PC-3 (cell line): ENCODE results near the gene NALCN. TPM values are rescaled to one million over a fixed set of nuclear protein-coding genes. Genes with fewer than 3 reads are reported as not detected.

Source experiments
- ATAC-seq: fragments of 200-7000 bp; cut with Tn5 transposase; 2 replicates; pipeline ENCODE4 v1.9.1; 2020; ENCODE audit warnings: mild to moderate bottlenecking, moderate library complexity
- BruUV-seq: library from RNA; stranded (reverse); fragments of 400-500 nt; replicated peaks from 2 replicates; lab custom pipeline; 2021; lab: Mats Ljungman, UMichigan
- CTCF ChIA-PET: fragments of 300-600 bp; sonication (Branson Sonifier 250); formaldehyde crosslinking; loops from one replicate; lab custom pipeline; 2022; ENCODE audit warnings: antibody characterized with exemption; lab: Charles Lee
- POLR2A ChIA-PET: fragments of 300-600 bp; sonication (Branson Sonifier 250); formaldehyde crosslinking; loops from one replicate; lab custom pipeline; 2022; ENCODE audit warnings: antibody characterized with exemption; ENCODE audit not compliant: unreplicated experiment; lab: Charles Lee
- DNase-seq: peaks from one replicate; pipeline ENCODE4 v3.0.0-alpha.2; 2015
- H2AFZ ChIP-seq: fragments of 300-600 bp; sonication (generic); 2 replicates; pipeline ENCODE4 v1.6.0; 2016; ENCODE audit warnings: antibody characterized with exemption, low read length
- H3F3A ChIP-seq: fragments of 300-600 bp; sonication (generic); one replicate; pipeline ENCODE4 v1.6.0; 2017; ENCODE audit warnings: antibody characterized with exemption, low read length, control low read depth, mild to moderate bottlenecking; ENCODE audit not compliant: unreplicated experiment
- H3K27ac ChIP-seq: fragments of 300-600 bp; sonication (generic); 2 replicates; pipeline ENCODE4 v1.5.1; 2016; ENCODE audit warnings: mild to moderate bottlenecking, low read length
- H3K27me3 ChIP-seq: fragments of 300-600 bp; sonication (generic); 2 replicates; pipeline ENCODE4 v1.6.1; 2016; ENCODE audit warnings: low read length, mixed read lengths
- H3K36me3 ChIP-seq: fragments of 300-600 bp; sonication (generic); 2 replicates; pipeline ENCODE4 v1.6.1; 2016; ENCODE audit warnings: low read depth, mixed run types, low read length, mixed read lengths
- H3K4me1 ChIP-seq: fragments of 300-600 bp; sonication (generic); 2 replicates; pipeline ENCODE4 v1.5.1; 2016; ENCODE audit warnings: low read length; ENCODE audit not compliant: insufficient read depth
- H3K4me2 ChIP-seq: fragments of 300-600 bp; sonication (generic); 2 replicates; pipeline ENCODE4 v1.6.0; 2016; ENCODE audit warnings: low read length
- H3K4me3 ChIP-seq: fragments of 300-600 bp; sonication (generic); 2 replicates; pipeline ENCODE4 v1.5.1; 2016; ENCODE audit warnings: mild to moderate bottlenecking, low read length, mixed read lengths
- H3K79me2 ChIP-seq: fragments of 300-600 bp; sonication (generic); 2 replicates; pipeline ENCODE4 v1.6.1; 2017; ENCODE audit warnings: low read length, mixed read lengths
- H3K9ac ChIP-seq: fragments of 300-600 bp; sonication (generic); 2 replicates; pipeline ENCODE4 v1.6.0; 2016; ENCODE audit warnings: mild to moderate bottlenecking, low read length
- H3K9me2 ChIP-seq: fragments of 300-600 bp; sonication (generic); replicated peaks from 2 replicates; pipeline ENCODE4 v1.6.1; 2016; ENCODE audit warnings: mixed run types, low read length, mixed read lengths
- H3K9me3 ChIP-seq: fragments of 300-600 bp; sonication (generic); 2 replicates; pipeline ENCODE4 v1.6.1; 2016; ENCODE audit warnings: low read length, mixed read lengths
- H4K20me1 ChIP-seq: fragments of 300-600 bp; sonication (generic); 2 replicates; pipeline ENCODE4 v1.6.1; 2016; ENCODE audit warnings: low read length, mixed read lengths
- EZH2 ChIP-seq: fragments of 300-600 bp; sonication (generic); IDR thresholded peaks from one replicate; pipeline ENCODE4 v1.6.1; 2017; ENCODE audit warnings: antibody characterized with exemption, mild to moderate bottlenecking, low read length; ENCODE audit not compliant: unreplicated experiment
- EZH2phosphoT487 ChIP-seq: fragments of 300-600 bp; sonication (generic); IDR thresholded peaks from 2 replicates; pipeline ENCODE4 v1.6.1; 2018; ENCODE audit warnings: mild to moderate bottlenecking, antibody characterized with exemption, low read length, borderline replicate concordance
- intact Hi-C: fragments of 100-400 bp; cut with micrococcal nuclease; formaldehyde crosslinking; loops from 2 replicates; pipeline ENCODE4 v1.9.0; 2023
- total RNA-seq: library from RNA; depleted of rRNA; stranded (reverse); fragments of >200 nt; gene quantifications from 2 replicates; pipeline ENCODE4 v1.2.3, GENCODE V29; 2014
- TF ChIP-seq, protein P1 (sequence below): fragments of 300-600 bp; sonication (generic); conservative IDR thresholded peaks from 2 replicates; pipeline ENCODE4 v1.5.1; 2017; ENCODE audit warnings: antibody characterized with exemption, low read depth, mild to moderate bottlenecking, low read length

NALCN gene
- total RNA-seq, 1 experiment from 2014 or later = 11.8 TPM

DNA sequence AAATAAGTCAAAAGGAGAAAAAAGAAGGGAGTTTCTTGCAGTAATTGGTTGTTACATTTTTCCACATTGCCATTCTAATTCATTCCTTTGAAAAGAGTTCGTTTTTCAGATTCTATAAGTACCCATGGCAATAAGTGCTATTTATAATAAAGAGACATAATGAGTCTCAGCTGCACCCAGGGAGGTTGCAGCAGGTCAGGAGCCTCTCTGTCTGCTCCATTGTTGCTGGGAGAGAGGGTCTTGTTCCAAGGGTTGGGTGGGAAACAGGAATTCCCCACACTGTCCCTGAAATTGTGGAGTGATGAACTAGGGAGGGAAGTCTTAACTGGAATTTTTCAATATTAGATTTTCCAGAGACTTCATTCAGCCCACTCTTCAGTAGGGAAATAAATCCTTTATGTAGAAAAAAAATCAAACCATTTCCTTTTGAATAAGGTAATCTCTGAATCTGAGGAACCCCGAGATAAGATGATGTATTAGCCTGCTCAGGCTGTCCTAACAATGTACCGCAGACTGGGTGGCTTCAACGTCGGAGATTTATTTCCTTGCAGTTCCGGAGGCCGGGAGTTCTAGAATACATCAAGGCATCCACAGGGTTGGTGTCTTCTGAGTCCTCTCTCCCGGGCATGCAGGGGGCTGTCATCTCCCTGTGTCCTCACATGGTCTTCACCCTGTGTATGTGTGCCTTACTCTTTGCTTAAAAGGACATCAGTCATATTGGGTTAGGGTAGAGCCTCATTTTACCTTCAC, 399.0 kb downstream of the NALCN start:
- ChIA-PET CTCF (no interaction called here), POLR2A (no interaction called here)
- Histone ChIP-seq H3K36me3 (no peaks in the 10 kb centered on the region), H2AFZ (no peak overlapping the region), H3K79me2 (no peaks in the 10 kb centered on the region), H3K27ac (no peak overlapping the region), H3K4me1 (peaks cover 6% of the 10 kb centered on the region), H3K9me3 (no peaks in the 10 kb centered on the region), H3F3A (no peaks in the 10 kb centered on the region), H3K4me3 (no peak overlapping the region), H3K9me2 (no peaks in the 10 kb centered on the region), H3K4me2 (no peak overlapping the region), H3K27me3 (no peaks in the 10 kb centered on the region), H3K9ac (no peak overlapping the region), H4K20me1 (no peaks in the 10 kb centered on the region)
- ATAC-seq (no peak), DNase-seq (no peak)
- no peak for TF ChIP-seq EZH2phosphoT487
- no peak for TF ChIP-seq EZH2
- TF ChIP-seq, protein P1, sequence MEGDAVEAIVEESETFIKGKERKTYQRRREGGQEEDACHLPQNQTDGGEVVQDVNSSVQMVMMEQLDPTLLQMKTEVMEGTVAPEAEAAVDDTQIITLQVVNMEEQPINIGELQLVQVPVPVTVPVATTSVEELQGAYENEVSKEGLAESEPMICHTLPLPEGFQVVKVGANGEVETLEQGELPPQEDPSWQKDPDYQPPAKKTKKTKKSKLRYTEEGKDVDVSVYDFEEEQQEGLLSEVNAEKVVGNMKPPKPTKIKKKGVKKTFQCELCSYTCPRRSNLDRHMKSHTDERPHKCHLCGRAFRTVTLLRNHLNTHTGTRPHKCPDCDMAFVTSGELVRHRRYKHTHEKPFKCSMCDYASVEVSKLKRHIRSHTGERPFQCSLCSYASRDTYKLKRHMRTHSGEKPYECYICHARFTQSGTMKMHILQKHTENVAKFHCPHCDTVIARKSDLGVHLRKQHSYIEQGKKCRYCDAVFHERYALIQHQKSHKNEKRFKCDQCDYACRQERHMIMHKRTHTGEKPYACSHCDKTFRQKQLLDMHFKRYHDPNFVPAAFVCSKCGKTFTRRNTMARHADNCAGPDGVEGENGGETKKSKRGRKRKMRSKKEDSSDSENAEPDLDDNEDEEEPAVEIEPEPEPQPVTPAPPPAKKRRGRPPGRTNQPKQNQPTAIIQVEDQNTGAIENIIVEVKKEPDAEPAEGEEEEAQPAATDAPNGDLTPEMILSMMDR = no peak
- intact Hi-C loops = no loop called here
- no TSS peak for BruUV-seq

DNA sequence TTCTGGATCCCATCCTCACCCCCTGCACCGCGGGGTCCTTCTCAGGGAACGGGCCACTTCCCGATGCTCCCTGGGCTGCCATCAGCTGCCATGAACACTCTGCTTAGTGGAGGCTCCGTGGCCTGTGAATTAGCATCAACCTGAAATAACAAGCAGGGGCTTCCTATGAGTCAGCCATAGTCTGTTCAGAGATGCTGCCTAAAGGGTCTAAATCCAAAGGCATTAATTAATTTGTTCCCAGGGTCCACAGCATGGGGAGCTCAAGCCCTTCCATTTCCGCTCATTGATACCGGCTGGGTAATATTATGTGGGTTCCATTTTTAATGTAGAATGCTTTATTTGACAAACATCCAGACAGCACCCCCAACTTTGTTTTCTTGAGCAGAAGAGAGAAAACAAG, 399.8 kb downstream of the NALCN start:
- H3K36me3 ChIP-seq = no peaks in the 10 kb centered on the region
- peaks cover 6% of the 10 kb centered on the region for H3K4me1 ChIP-seq
- H4K20me1 ChIP-seq = no peaks in the 10 kb centered on the region
- ATAC-seq (no peak), DNase-seq (no peak)
- no peaks in the 10 kb centered on the region for H3K9me3 ChIP-seq
- H3K4me3 ChIP-seq = no peak overlapping the region
- H2AFZ ChIP-seq = no peak overlapping the region
- no peak for TF ChIP-seq EZH2
- TF ChIP-seq EZH2phosphoT487 = no peak
- POLR2A ChIA-PET = no interaction called here
- H3K4me2 ChIP-seq = no peak overlapping the region
- H3K27ac ChIP-seq = no peak overlapping the region
- no peaks in the 10 kb centered on the region for H3K27me3 ChIP-seq
- CTCF ChIA-PET = no interaction called here
- H3K79me2 ChIP-seq = no peaks in the 10 kb centered on the region
- intact Hi-C loops = no loop called here
- H3K9ac ChIP-seq = no peak overlapping the region
- H3K9me2 ChIP-seq = no peaks in the 10 kb centered on the region
- H3F3A ChIP-seq = no peaks in the 10 kb centered on the region
- BruUV-seq = no TSS peak

DNA sequence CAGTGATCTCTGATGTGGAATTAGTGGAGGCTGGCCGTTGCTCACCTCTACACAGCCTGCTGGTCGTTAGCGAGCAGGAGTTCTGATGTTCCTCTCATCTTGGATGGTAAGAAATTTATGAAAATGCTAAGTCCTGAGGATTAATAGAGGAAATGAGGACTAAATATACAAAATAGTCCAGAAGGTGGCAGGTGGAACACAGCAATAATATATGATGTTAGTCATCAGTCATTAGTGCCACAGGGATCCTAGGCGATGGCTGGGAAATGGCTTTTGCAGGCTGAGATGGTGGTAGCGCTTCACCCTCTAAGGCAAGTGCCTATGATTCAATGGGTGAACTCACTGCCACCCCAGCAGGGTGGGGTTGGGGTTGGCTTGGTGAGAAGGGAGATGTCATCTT, 403.1 kb downstream of the NALCN start:
- H3K4me1 ChIP-seq = peaks cover 1% of the 10 kb centered on the region; the same call in 1 of the 2 replicates
- no peak overlapping the region for H3K9ac ChIP-seq
- POLR2A ChIA-PET = no interaction called here
- TF ChIP-seq EZH2 (no peak), EZH2phosphoT487 (no peak)
- TF ChIP-seq, protein P1 = peak; percentile 29; the same call in 1 of the 2 replicates
- no TSS peak for BruUV-seq
- no peak overlapping the region for H2AFZ ChIP-seq
- CTCF ChIA-PET = no interaction called here
- intact Hi-C loops = loop anchor here (1.0 kb wide), 1 partner anchor 88 kb away; no protein-coding TSS in a partner anchor
- no peaks in the 10 kb centered on the region for H3K79me2 ChIP-seq
- ATAC-seq (peak; percentile 55), DNase-seq (peak; percentile 30)
- no peak overlapping the region for H3K4me2 ChIP-seq
- no peaks in the 10 kb centered on the region for H4K20me1 ChIP-seq
- no peaks in the 10 kb centered on the region for H3K27me3 ChIP-seq
- no peak overlapping the region for H3K4me3 ChIP-seq
- no peaks in the 10 kb centered on the region for H3K36me3 ChIP-seq
- H3K27ac ChIP-seq = no peak overlapping the region
- H3K9me3 ChIP-seq = no peaks in the 10 kb centered on the region
- no peaks in the 10 kb centered on the region for H3F3A ChIP-seq
- no peaks in the 10 kb centered on the region for H3K9me2 ChIP-seq
